H1 (cell line): ENCODE data around the gene MEIS2. TPM values are rescaled to one million over a fixed set of nuclear protein-coding genes. Genes with fewer than 3 reads are reported as not detected.

ENCODE experiments used
- ASH2L ChIP-seq: fragments of 200-600, 300-600 bp; sonication (generic); IDR thresholded peaks from one replicate; pipeline ENCODE4 v1.7.1; 2017; ENCODE audit warnings: low read length
- CBX5 ChIP-seq: fragments of 300-800, 300-1000 bp; sonication (generic); IDR thresholded peaks from 2 replicates; pipeline ENCODE4 v1.7.1; 2016; ENCODE audit warnings: antibody characterized with exemption, low read length, low read depth
- JUND ChIP-seq: IDR thresholded peaks from 2 replicates; pipeline ENCODE4 v1.6.1; 2011; ENCODE audit warnings: mild to moderate bottlenecking, improper control_type of control experiment, low read length
- NRF1 ChIP-seq: IDR thresholded peaks from 2 replicates; pipeline ENCODE4 v1.6.1; 2011; ENCODE audit warnings: mild to moderate bottlenecking, low read depth, low read length, improper control_type of control experiment
- POLR2AphosphoS5 ChIP-seq: IDR thresholded peaks from 2 replicates; pipeline ENCODE4 v1.6.1; 2011; ENCODE audit warnings: low read depth, low read length
- TAF1 ChIP-seq: IDR thresholded peaks from 2 replicates; pipeline ENCODE4 v1.6.1; 2011; ENCODE audit warnings: mild to moderate bottlenecking, low read depth, low read length
- TAF7 ChIP-seq: optimal IDR thresholded peaks from 2 replicates; pipeline ENCODE3; 2011; ENCODE audit warnings: low read depth, mild to moderate bottlenecking, inconsistent platforms, low read length, moderate library complexity, borderline replicate concordance
- TBP ChIP-seq: IDR thresholded peaks from 2 replicates; pipeline ENCODE4 v1.6.1; 2011; ENCODE audit warnings: low read depth, low read length, improper control_type of control experiment
- TCF12 ChIP-seq: IDR thresholded peaks from 2 replicates; pipeline ENCODE4 v1.6.1; 2011; ENCODE audit warnings: low read depth, mild to moderate bottlenecking, low read length
- TEAD4 ChIP-seq: IDR thresholded peaks from 2 replicates; pipeline ENCODE4 v1.6.1; 2012; ENCODE audit warnings: low read depth, low read length, inconsistent platforms, mixed read lengths
- polyA plus RNA-seq, 7 experiments: library from polyadenylated mRNA; depleted of rRNA in 3 of 7; stranded (reverse) in 5 of 7; unstranded in 2 of 7; fragments of >200 nt in 5 of 7; fragments of 200-250 nt in 2 of 7; gene quantifications; 1 replicate in 5 of 7; 2 replicates in 1 of 7; 4 replicates in 1 of 7; pipeline versions ENCODE4 v1.2.1 to v1.2.3, GENCODE V29; 2011 to 2013; ENCODE audit warnings: missing spikeins in 2 of 7, mixed read lengths in 2 of 7
- total RNA-seq: library from RNA; stranded (reverse); fragmentation: NEBNext Ultra II Directional; extraction: Animal tissue kit (Norgen Biotek cat#: 25700); gene quantifications from 2 replicates; pipeline ENCODE4 v1.2.1, GENCODE V29; 2021

MEIS2 gene
- total and polyA plus RNA-seq, 2 of the 8 experiments (the other 6 are each of a cell fraction or from before 2014, with no cell fraction given): 0.22 to 1.2 TPM

GRCh38 chr15:36921484-36922091, 178.8 kb downstream of the MEIS2 start (continued):
- no peak for TF ChIP-seq TCF12
- TF ChIP-seq ASH2L: no peak
- TF ChIP-seq TEAD4: no peak
- no peak for TF ChIP-seq TBP
- no peak for TF ChIP-seq CBX5
- TF ChIP-seq JUND: no peak
- no peak for TF ChIP-seq TAF1
- no peak for TF ChIP-seq TAF7
- TF ChIP-seq NRF1: no peak
- TF ChIP-seq POLR2AphosphoS5: no peak
